Dedifferentiated amniotic fluid mesenchymal stem cell (primary cell): ENCODE results near the gene PHLDB2.

Experiments
- DNase-seq: peaks from one replicate; pipeline ENCODE4 v3.0.0-alpha.2; 2016; ENCODE audit errors: extremely low spot score

PHLDB2 gene

DNA sequence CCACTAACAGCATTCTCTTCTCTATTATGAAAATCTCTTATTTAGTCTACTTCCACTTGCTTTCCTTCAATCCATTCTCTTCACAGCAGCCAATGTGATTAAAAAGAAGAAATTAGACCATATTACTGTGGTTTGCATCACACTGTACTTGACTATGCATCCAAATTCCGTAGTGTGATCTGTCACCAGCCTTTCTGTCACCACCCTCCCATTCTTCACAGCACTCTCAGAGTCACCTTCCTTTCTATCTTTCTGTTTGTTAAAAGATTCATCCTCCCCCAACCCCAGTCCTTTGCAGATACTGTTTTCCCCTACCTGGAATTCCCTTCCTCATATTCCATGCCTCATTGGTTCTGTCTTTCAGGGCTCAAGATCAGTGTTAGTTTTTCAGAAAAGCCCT lies 64.7 kb downstream of the PHLDB2 start:
- DNase-seq: no peak

DNA sequence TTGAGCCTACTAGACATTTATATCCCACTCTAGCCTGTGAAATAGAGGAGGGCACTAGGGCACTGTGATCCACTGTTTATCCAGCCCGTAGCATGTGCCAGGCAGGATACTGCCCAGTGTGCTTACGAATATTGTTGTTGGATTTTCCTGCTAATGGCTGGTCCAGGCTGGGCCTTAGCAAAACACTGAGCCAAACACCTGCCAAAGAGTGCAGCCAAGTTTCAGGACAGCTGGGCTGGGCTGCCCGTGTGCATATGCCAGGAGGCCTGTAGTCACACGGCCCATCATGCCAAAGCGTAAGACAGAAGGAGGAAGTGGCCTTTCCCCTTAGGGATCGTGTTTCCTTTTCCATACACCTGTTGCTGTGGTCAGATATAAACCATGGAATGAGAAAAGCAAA lies 65.2 kb downstream of the PHLDB2 start:
- no peak for DNase-seq

DNA sequence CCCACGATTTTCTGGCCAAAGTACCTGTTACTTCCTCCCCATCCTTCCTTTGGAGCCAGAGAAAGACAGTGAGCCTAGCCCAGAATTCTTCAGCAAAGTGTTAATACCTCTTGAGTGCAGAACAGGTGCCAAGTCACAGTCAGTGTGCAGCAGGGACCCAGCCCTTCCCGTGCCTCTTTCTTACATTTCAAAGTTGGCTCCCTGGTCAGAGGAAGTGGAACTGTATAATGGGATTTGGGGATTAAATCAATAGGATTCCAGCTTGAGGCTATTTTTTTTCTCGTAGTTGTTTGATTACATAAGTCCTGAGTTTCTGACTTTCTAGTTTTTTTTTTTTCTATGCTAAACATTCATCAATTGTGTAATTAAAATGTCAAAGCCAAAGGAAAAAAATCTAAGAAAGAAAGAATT lies 67.2 kb downstream of the PHLDB2 start:
- DNase-seq: no peak

DNA sequence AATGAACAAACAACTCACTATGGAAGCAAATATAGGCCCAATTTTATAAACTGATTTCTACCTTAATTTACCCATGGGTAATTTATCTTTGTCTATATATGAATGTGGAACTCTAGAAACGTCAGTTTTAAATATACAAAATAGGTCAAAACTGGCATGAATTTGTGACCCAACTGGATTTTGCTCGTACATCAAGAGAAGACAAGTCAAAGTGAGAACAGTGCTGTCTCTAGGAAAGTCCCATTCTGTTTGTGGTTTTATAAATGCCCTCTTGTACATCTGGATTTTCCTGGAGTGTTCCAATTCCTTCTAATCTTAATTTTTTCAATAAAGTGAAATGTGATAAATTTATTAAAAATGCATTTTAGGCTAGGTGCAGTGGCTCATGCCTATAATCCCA lies 69.5 kb downstream of the PHLDB2 start:
- DNase-seq: no peak

DNA sequence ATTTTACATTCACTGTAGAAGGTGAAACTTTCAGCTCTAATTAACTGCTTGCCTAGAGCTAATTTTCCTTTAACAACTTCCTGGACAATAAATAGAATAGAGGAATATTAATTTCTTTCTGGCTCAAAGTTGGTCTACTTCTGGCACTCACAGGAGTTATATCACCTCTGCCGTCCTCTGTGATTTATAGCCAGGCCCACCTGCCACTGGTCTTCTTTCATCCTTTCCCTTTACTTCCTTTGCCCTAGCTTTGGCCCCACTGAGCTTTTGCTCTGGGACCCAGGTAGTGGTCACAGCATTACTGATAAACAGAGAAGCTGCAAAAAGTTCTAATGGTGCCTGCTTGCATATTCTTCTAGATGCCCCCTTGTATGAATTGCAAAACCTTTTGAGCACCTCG lies 70.4 kb downstream of the PHLDB2 start:
- DNase-seq: no peak

DNA sequence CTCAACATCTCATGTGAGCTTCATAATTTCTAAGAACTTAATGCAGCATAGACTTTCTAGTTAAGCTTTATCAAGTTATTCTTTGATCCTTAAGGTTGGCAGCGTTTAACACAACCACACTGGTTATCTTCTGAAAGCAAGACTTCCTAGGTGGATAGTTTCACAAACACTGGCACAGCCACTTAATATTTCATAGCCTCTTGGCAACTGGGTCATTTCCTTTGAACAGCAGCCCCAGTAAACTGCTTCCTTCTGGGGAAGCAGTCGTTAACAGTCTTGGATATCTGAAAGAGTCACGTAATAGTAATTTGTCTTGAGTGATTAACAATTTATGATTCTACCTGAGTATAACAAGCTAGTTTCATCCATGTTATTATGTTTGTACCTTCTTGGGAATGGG lies 73.9 kb downstream of the PHLDB2 start:
- DNase-seq: no peak

DNA sequence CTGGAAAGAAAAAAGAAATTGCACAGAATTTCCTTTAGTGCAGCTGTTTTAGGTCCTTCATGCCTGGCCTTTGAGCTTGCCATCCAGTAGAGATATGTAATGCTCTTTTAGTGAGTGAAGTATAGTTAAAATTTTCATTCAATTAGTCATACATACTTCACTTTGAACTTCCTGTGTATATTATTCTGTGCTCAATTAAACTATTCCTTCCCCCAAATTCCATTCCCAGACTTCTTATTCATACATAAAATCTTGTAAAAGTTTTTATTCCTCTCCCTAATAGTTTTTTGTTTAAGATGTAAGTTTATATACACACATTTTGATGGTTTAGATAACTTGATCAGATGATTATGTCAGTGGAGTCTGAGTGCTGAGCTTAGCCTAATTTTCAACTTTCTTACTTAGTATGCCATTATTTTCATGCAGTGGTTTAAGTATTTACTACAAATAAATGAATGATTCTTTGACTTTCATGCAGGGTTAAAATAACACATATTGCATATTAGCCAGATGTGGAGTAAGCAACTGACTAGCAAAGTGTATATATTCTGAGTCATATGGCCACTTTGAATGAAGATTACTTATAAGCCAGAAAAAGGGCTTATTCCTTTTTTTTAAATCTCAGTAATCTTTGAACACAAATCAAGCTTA lies 77.3 kb downstream of the PHLDB2 start:
- DNase-seq: peak; percentile 68

DNA sequence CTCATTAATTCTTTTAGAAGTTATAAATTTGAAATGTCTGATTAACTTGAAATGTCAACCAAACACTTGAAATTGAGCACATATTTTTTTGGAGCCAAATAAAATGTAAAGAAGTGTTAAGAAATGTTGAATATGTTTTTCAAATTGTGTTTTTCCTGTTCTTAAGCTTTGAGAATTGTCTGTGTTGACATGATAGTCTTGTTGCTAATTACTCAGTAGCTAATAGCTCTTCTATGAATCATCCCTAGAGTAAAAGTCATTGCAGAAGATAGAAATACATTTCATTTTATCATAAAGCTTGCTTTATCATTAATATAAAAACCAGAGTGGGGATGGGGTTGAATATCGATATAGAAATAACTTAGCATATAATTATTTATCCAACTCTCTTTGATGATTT lies 77.9 kb downstream of the PHLDB2 start:
- DNase-seq: no peak

DNA sequence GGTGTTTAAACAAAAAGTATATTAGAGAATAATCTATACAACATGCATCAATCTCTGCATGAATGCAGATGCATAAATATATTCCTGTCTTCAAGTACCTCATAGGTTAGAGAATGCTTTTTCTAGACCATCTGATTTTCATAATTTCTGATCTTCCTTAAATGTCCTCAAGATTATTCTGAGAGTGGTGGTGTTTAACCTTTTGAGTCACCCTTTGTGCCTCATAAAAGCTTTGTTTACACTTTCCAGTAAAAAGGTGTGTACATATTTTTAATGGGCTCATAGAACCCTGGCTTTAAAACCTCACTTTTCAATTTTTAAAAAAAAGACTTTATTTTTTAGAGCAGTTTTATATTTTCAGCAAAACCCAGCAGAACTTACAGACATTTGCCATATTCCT lies 78.8 kb downstream of the PHLDB2 start:
- no peak for DNase-seq

DNA sequence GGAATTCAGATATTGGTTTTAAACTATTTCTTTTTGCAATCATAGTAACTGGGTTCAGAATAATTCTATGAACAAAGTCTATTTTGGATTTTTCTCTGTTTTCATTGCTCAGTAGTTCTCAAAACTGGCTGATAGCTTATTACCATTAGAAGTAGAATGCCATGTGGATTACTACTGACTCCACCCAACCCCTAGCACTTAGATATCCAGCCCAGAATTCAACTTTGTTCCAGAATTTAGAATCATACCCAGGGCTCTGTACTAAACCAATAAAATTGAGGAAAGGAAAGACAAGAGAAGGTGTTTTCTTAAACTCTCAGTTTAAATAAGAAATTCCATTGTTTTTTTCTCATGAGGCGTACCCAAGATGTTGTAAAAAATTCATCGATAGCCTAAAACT lies 80.8 kb downstream of the PHLDB2 start:
- DNase-seq: no peak

DNA sequence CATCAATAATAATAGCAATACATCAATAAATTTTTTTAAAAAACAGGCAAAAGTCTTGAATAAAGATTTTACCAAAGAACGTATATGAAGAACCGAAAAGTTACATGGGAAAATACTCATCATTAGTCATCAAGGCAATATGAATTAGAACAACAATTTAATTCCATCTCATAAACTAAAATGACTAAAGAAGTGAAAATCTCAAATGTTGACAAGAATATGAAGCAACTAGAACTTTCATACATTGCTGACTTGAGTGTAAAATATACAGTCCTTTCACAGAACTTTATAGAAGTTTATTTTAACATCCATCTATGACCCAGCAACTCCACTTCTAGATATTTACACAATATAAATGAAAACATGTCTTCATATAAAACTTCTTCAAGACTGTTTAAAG lies 84.5 kb downstream of the PHLDB2 start:
- no peak for DNase-seq

DNA sequence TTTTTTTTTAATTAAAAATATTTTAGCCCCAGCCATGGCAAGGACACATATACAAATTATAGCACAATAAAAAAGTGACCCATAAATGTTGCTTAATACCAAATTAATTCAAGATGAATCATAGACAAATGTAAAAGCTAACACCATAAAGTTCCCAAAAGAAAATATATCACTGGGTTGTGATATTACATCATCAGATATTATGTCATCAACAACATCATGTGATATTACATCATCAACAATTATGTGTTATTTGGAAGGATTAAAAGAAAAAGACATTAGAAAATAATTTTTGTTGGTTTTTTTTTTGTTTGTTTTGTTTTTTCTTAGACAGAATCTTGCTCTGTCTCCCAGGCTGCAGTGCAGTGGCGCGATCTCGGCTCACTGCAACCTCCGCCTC lies 85.3 kb downstream of the PHLDB2 start:
- no peak for DNase-seq

DNA sequence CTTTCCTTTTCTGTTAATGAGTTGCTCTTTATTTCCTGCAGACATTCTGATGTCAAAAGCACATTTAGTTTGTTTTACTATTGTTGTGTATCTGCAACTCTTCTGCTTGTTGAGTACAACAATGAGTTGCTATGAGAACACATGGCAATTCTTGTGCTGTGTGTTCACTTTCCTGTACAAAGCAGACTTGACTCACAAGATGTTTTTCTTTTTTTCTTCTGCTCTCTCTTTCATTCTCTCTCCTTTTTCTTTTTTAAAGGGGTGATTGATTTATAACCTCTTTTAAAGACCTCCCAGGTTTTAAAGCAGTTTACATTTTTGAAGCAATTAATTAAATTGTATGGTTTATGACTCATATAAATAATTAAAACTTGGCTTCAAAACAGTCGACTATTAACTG lies 88.2 kb downstream of the PHLDB2 start:
- DNase-seq: no peak

DNA sequence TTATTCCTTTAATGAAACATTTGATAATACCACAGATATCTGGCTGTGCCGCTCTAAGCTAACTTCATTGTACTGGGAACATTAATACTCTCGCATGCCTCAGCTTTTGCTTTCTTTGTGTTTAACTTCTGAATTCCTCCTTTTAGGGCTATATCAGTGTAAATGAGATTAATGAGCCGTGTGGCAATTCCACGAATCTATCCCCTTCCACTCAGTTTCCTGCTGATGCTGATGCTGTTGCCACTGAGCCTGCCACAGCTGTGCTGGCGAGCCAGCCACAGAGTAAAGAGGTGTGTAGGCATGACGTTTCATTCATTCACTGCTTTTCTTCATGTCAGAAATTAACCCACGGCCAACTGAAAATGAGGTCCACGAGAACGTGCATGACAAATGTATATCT lies 89.7 kb downstream of the PHLDB2 start:
- DNase-seq: no peak

DNA sequence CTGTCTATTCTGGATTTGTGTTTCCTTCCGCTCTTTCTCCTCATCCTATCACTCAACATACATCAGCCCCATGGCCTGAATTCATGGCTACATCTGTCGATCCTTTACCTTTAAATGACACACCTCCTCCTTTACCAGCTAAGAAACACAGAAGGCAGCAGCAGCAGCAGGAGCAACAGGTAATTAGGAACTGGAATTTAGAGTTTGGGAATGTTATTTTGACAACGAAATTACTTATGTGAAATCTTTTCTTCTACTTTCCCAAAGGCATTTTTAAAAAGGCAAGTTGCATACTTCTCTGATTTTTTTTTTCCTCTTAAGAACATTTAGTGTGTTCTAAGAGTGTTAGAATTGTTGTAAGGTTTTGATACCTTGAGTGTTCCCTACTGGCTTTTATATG lies 90.6 kb downstream of the PHLDB2 start:
- DNase-seq: no peak

DNA sequence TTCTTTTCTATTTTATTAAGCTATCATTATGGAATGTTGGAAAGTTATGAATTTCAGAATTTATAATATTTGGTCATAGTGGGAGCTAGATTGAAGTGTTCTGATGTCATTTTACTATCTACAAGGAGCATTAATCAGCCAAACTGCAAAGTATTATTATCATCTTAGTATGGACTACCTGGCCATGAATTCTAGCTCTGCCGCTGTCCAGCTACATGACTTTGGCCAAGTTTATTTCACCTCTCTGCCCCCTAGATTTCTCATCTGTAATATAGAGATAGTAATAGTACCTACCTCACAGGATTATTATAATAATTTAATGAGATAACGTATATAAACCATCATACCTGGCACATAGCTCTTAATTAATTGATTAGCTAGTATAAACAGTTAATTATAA lies 92.0 kb downstream of the PHLDB2 start:
- no peak for DNase-seq

DNA sequence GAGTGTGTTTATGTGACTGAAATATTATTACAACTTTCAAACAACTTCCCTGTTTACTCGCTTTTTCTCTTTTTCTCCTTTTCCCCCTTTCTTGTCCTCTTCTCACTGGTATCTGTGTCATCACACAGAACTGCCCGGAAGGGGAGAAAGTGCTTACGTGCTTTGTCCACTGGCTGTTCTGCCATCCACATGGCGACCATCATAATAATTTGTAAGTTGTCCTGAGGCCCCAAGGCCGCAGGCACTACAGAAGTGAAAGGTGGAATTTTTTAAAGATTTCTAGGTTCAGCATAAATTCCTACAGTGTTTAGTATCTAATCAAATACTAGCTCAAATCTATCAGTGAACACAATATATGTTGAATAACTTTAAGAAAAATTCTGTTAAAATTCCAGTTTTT lies 93.0 kb downstream of the PHLDB2 start:
- no peak for DNase-seq

DNA sequence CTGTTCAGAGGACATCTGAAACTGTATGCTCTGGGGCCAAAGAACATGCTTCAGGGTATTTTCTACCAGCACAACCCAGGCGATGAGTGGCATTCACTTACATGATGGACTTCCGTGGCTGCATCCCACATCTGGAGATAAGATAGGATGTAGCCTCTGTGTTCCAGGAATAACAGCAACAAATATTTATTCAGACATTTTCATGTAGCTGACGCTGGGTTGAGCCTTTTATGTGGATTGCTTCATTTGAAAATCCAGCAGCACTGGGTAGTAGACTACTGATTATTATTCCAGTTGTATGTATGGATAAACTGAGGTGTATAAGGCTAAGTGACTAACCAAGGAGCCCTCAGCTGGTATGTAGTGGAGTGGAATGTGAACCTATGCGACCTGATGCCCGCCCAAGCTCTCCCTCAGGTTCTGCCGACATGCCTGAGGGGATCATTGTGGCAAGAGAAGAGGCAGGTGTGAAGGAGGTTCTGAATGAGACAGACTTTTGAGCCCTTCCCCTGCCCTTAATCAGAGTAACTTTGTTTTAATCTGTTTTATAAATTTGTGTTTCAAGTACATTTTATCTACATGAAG lies 93.9 kb downstream of the PHLDB2 start:
- DNase-seq: no peak

DNA sequence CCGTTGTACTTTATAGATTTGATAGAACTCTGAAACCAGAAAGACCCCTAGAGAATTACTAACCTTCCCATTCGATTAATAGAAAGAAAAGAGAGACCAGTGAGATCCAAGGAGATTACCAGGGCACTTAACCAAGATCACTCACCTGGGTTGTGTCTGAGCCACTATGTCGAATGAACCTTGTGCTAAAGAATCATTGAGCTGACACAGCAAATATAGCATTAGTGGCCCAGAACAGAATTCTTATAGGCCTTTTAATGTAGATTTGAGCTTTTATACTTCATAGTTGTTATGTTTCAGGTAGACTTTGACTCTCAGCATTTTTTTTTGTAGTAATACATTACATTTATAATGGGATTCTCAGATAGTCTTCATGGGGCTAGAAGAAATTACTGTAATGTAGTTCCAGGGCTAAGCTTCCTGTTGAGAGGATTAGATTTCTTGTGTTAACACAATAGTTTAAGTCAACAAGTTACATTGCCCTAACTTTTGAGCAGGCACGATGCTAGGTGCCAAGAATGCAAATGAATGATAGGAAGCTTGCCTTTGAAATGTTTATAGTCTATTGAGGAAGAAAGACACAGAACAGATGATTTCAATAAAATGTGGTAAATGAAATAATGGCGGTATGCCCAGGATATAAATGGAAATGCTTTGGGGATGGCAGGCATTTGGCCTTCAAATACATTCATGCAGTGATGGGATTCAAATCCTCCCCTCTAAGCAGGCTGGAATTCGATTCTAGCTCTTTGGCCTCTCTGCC lies 95.3 kb downstream of the PHLDB2 start:
- DNase-seq: peak; percentile 48

DNA sequence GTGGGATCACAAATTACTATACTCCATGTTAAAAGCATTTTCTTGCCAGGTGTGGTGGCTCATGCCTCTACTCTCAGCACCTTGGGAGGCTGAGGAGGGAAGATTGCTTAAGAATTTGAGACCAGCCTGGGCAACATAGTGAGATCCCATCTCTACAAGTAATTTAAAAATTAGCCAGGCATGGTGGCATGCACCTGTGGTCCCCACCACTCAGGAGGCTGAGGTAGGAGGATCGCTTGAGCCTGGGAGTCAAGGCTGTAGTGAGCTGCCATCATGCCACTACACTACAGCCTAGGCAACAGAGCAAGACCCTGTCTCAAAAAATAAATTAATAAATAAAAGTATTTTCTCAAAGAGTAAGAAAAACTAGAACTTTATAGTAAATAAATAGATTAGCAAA lies 96.8 kb downstream of the PHLDB2 start:
- no peak for DNase-seq

DNA sequence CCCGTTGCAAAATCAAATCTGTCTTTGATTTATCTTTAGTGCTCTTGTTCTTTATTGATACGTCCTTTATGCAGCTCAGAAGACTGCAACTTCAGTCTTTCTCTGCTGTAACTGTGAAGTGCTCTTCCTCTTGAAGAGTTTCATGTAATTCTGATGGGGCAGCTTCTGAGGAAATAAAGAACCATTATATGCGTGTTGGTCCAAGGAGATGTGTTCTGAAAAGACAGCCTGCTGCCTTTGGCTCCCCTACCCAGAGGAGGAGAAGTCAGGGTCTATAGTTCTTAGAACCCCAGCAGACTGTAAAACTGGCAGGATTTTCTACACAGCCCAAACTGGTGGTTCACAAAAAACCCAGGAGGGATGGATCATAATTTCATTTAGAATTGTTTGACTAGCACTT lies 97.4 kb downstream of the PHLDB2 start:
- DNase-seq: no peak

DNA sequence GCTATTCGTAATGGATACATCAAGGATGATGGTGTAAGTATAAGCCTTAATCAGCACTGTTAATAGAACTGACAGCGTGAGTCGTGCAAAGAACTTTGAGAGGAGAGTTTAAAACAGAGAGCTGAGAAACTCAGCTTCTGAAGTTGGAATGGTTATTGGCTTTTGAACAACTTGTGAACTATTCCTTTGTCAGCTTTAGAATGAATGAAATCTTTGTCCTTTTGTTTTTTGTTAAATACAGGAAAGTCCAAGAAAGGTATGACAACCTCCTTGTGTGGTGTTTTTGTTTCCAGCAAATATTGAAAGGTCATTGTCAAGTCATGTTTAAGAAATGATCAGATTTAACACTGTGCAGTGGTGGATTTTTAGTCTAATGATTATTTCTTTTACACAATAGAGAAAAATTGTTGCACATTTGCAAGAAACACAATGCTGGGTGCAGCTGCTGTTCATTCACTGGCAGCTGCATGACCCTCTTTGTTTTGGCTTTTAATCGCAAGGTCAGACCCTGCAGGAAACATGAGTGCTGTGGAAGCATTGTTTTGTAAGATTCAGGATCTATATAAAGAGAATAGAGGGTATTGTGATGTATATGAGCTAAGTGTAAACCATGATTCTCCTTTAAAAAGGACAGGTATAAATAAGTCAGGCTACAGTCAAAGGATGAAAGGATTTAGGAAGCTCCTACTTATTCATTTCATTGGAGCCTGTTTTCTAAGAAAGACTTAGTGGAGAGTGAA lies 98.1 kb downstream of the PHLDB2 start:
- no peak for DNase-seq
